AG10803 (cell line): ENCODE data around the gene PLA2G6.

ENCODE experiments used
- DNase-seq: peaks from one replicate; pipeline ENCODE4 v3.0.0; 2010; ENCODE audit warnings: low read depth
- H3K4me3 ChIP-seq: 2 replicates; pipeline ENCODE4 v1.5.1; 2011; ENCODE audit warnings: mild to moderate bottlenecking, low read length, control low read depth
- CTCF ChIP-seq: conservative IDR thresholded peaks from 2 replicates; pipeline ENCODE4 v1.5.1; 2011; ENCODE audit warnings: mild to moderate bottlenecking, low read length, control low read depth, inconsistent platforms

Gene PLA2G6

DNA sequence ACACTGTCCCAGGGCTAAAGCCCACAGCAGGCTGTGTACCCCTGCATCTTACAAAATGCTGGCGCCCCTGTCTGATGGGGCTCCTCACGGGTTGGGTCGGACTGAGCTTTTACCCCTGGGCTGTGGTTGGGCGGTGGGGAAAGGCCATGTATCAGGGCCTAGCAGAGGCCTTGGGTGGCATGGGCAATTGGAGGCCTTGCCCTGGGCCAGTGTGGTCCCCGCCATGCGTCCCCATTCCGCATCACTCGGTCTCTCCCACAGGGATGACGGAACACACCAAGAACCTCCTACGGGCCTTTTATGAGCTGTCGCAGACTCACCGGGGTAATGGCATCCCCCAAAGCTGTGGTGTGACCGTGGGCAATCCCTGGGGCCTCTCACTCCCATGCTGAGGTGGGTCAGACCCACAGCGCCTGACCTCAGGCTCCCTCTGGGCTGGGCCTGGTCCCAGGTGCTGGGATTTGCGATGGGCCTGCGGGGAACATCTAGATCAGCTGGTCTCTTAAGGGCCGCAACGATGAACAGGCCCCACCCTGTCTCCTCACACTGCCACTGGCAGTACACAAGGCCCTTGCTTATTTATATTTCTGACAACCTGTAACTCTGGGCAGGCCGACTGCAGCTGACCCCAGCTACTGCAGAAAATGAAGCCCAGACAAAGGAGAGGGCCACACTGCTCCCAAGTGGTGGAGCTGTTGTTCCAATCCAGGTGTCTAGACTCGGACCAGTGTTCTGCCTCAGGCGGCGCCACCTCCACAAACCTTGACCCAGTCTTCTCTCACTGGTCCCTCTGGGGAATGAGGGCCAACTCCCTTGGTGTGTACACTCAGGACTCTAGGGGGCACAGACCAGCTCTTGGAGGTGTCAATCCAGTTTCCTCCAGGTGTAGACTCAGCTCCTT, 110.0 kb downstream of the PLA2G6 start:
- H3K4me3 ChIP-seq, result no peak overlapping the region
- no peak for DNase-seq
- TF ChIP-seq CTCF, result no peak

DNA sequence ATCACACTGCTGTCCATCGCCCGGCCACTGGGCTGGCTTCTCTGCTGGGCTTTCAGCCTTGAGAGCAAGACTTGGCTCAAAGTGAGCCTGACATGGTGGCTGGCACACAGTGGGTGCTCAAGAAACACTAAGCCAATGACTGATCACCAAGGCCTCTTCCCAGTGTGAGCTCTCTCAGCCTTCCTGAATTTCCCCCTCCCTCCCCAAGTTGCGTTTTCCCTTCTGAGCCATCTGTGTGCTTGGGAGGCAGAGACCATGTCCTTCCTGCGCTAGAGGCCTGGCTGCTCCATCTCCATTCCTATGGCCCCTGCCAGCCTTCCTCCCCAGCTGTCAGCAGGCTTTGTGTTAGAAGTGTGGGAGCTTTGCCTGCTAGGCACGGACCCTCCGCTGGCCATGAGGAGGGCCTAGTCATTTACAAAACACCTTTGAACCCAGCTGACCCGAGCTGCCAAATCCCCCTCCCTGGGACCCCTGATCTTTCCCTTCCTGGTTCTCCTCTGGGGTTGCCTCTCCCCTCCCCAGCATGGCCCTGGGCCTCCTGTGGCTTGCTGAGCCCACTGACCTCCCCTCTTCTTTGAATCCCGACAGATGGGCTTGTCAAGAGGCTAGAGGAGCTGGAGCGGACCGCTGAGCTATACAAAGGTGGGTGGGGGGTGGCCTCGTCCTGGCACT, 111.2 kb downstream of the PLA2G6 start:
- no peak for TF ChIP-seq CTCF
- no peak overlapping the region for H3K4me3 ChIP-seq
- DNase-seq, result no peak

- peak; percentile 44 for DNase-seq
- TF ChIP-seq CTCF, result peak; percentile 45
- H3K4me3 ChIP-seq, result no peak overlapping the region
Observed at GRCh38 chr22:38069372-38070249, 112.0 kb downstream of the PLA2G6 start.

- TF ChIP-seq CTCF, result no peak
- no peak overlapping the region for H3K4me3 ChIP-seq
- DNase-seq, result no peak
Observed at GRCh38 chr22:38068641-38069371, 112.8 kb downstream of the PLA2G6 start.

- no peak overlapping the region for H3K4me3 ChIP-seq
- DNase-seq, result no peak
- no peak for TF ChIP-seq CTCF
Observed at GRCh38 chr22:38067761-38068360, 113.8 kb downstream of the PLA2G6 start.

DNA sequence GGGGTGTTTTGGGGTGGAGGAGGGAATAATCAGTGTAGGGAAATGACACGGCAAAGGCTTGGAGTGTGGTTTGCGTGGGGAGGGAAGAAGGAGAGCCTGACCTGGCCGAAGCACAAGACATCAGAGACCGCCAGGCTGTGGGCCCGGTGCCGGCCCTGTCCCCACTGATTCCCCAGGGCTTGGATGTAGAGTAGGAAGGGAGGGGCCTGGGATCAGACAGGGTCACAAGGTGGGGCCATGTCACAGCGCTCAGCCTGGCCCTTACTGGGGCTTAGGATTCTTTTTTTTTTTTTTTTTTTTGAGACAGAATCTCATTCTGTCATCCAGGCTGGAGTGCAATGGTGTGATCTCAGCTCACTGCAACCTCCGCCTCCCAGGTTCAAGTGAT, 114.6 kb downstream of the PLA2G6 start:
- TF ChIP-seq CTCF, result no peak
- H3K4me3 ChIP-seq, result no peak overlapping the region
- no peak for DNase-seq
